GM21528 (cell line): ENCODE data around the gene NBPF3.

ENCODE experiments used
- ATAC-seq: cut with Tn5 transposase; IDR thresholded peaks from one replicate; pipeline ENCODE4 v1.9.1; 2021; ENCODE audit warnings: mild to moderate bottlenecking, moderate library complexity; ENCODE audit not compliant: unreplicated experiment, low FRiP score

NBPF3 gene

DNA sequence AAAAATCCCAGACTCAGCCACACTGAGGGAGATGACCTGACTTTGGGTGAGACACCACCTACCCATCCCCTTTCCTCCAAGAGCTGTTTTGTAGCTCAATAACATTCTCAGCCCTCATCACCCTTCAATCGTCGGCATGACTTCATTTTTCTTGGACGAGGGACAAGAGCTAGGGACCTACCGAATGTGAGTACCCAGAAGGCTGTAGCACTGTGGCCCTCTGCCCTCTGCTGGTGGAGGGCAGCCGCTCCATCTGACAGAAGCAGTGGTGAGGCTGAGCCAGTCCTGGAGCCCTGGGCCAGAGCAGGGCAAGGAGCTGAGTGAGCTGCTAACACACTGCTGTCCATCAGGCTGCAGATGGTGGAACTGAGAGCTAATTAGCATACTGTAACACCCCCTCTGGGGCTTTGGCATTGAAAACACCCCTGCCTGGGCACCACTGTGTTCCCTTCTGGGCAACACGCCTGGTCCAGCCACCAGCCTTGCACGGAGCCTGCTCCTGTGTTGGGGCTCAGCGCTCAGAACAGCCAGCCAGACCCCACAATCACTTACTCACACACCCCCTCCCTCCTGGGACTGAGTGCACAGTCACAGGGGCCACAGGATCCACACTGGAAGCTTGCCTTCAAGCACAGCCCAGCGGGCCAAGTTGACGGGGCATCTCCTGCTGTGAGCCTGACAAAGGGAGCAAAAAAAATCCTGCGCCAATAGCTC lies 51.0 kb downstream of the NBPF3 start:
- ATAC-seq, result no peak

DNA sequence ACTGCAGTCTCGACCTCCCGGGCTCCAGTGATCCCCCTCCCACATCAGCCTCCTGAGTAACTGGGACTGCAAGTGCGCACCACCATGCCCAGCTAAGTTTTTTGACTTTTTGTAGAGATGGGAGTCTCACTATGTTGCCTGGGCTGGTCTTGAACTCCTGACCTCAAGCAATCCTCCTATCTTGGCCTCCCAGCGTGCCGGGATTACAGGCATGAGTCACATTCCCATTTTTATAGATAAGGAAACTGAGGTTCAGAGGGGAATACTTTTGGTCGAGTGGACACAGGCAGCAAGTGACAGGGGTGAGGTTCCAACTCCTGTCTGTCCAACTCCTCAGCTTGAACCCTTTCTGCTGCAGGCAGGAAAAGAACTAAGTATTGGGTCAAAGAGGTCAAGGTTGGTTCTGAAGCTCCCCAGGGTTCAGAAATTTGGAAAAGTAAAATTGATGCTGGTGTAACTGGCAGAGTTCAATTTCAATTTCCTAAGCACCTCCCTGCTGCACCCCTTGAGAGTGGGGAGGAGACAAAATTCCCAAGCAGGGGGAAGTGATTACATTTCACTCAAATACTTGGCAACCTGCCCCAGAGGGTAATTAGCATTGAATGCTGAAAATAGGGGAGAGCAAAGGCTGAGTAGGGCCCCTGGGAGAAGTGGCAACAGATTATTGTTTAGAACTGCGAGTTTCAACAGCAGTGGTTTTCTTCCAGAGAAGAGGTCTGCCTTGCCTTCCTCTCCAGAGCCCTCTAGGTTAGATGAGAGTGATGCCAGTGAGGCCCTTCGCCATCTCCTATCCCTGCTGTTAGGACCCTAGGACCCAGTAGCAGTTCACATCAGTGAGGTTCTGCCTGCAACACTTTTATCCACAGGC lies 51.8 kb downstream of the NBPF3 start:
- ATAC-seq, result no peak

DNA sequence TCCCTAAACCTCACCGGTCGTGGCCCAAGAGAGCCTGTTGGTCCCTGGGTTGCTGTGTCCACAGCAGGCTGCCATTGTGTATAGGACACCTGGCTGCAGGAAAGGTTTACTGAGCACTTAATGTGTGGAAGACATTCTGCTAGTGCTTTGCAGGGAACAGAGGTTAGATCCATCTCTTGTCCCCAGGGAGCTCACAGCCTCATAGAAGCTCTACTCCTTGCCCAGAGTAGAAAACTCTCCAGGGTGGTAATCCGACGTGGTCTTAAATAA lies 52.4 kb downstream of the NBPF3 start:
- no peak for ATAC-seq

DNA sequence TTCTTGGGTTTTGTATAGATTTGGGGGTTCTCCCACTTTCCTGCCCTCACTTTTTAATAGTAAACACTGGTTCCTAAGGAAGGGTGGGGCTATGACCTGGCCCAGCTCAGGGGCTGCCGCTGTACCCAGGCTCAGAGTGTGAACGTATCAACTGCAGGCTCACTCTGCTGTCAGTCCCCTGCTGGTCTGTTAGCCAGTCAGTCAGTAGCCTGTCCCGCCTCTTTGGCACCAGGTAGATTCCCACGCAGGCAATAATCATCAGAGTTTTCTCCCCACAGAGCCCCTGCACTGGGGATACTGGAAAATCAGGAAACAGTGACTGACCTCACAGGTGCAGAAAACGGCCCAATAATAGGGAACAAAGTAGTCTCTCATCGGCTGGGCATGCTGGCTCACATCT lies 54.3 kb downstream of the NBPF3 start:
- no peak for ATAC-seq

DNA sequence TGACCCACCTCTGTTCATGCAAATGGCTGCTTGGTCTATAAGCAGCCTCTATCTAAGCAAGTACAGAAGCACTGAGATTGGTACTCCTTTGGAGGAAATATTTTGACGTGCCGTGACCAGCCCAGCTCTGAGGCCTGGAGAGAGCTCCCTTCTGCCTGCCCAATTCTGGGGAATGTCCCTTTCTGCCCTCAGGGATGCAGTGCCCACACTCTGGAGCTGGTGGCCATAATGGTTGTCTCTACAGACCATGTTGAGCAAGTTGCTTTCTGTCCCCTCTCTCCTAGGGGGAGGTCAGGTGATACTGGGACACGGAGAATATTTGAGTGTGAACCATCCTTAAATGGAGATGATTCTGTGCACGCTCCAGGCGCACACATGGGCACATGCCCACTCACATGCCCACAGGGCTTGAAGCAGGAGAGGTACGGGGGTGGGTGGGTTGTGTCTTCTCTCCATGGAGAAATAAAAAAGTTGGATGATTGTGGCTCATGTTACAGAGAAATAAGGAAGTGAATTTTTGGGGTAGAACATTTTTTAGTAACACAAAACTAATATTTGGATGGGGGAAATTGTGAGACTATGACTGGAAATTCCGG lies 55.4 kb downstream of the NBPF3 start:
- ATAC-seq, result no peak

DNA sequence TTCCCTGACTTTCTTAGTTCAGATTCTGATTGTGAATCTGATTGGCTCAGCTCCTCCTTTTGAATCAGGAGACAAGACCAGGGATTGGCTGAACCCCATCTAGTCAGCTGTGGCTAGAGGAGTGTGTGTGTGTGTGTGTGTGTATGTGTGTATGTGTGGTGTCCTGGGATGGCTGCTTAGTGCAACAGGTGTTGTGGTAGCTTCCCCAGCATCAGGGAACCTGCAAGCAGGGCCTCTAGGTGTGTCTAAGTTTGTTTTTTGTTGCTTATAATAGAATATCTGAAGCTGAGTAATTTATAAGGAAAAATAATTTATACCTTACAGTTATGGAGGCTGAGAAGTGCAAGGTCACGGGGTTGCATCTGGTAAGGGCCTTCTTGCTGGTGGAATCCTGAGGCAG lies 56.1 kb downstream of the NBPF3 start:
- ATAC-seq, result no peak

DNA sequence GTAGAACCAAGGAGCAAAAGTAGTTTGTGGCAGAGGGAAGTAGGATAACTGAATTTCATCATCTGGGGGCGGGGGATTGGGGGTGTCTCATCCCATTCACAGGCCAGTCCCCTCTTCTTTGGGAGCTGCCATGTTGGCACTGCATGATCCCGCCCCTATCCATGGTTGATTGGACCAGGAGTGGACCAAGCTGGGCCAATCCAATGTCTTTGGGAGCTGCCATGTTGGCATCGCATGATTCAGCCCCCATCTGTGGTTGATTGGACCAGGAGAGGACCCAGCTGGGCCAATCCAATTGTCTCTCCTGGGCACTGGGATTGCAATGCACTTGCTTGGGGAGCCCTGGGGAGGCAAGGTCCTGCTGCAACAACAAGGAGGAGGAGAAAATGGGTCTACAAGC lies 56.9 kb downstream of the NBPF3 start:
- no peak for ATAC-seq

DNA sequence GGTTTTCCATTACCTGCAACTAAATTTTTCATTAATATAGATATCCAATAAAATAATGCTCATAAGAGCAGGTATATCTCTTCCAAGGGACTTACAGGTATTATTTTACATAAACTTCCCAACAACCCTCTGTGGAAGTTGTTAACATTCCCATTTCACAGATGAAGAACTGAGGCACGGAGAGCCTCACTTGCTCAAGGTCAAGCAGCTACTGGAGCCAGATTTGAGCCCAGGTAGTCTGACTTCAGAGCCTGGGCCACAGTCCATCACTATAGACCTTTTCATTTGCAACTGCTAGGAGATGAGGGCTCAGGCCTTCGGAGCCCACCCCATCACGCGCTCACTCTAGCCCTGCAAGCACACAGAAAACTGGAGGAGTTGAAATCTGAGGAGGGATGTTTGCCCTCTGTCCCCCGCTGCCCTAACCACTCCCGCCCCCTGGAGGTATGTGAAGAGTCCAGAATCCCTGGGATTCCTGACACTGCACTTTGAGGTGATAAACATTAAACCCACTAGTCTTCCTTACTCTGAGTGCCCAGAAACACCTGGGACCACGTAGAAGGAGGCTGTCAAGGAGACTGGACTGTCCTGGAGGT lies 57.6 kb downstream of the NBPF3 start:
- no peak for ATAC-seq

DNA sequence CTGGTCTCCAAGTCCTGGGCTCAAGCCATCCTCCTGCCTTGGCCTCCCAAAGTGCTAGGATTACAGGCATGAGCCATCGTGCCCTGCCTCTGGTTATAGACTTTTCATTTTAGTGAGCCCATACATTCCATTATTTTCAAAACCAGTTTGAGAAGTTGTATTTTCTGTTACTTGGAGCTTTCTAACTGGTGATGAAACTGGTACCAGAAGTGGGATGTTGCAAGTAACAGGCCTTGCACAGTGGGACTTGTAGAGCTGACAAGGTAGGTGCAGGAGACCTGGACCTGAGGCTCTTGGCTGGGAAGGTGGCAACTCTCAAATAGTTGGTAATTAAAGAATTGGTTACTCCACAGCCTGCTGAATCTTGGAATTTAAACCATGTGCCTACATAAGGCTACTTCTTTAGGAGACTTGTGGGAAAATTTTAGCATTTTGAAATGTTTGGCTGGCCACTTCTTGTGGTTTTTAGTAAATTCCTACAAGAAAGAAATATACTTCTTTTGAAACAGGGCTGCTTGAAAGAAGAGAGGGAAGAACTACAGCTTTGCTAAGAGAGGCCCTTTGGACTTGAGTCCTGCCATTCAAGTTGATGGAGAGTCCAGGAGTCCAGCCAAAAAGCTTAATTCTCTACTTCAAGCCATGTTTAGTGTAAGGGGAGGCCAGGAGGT lies 59.5 kb downstream of the NBPF3 start:
- ATAC-seq, result no peak

DNA sequence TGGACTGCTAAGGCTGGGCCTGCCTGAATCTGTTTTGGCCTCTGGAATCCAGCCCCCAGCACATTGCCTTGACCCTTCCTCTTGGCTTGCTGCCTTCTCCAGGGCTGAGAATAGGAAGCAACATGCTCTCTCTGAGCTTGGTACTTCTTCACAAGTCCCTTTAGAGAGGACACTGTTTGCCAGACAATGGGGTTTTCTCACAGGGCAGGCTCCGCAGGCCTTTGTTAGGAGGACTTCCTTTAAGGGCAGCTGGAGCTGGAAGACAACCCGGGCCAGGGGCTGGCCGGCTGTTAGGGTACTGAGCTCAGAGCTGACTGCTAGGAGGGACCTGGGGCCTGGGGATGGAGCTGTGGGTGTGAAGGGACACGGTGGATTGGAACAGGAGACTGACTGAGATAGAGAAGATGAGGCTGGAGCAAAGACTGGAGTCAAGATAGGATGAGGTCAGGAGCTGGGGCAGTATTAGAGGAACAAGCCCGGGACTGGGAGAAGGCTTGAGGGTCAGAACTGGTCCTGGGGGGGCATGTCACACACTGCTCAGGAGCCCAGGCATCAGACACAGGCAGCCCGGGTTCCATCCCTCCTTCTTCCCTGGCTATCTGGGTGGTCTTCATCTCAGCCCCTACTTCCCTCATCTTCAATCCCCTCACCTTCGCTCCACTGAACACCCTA lies 63.9 kb downstream of the NBPF3 start:
- ATAC-seq, result no peak

DNA sequence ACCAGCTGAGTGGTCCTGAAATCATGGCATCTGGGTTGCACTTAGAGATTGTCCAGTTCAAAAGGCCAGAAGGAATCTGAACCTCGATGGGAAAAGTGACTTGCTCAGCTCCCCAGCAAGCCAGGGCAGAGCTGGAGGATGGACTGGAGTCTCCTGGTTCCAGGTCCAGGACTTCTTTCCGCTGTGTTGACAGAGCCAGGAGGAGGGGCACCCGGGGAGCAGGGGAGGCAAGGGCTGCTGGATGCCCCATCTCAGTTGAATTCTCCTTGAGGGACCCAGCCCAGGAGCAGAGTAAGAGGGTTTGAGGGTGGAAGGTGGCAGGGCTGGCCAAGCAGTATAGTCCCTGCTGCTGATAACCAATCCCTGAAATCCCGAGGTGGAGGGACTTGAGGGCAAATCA lies 66.9 kb downstream of the NBPF3 start:
- no peak for ATAC-seq

DNA sequence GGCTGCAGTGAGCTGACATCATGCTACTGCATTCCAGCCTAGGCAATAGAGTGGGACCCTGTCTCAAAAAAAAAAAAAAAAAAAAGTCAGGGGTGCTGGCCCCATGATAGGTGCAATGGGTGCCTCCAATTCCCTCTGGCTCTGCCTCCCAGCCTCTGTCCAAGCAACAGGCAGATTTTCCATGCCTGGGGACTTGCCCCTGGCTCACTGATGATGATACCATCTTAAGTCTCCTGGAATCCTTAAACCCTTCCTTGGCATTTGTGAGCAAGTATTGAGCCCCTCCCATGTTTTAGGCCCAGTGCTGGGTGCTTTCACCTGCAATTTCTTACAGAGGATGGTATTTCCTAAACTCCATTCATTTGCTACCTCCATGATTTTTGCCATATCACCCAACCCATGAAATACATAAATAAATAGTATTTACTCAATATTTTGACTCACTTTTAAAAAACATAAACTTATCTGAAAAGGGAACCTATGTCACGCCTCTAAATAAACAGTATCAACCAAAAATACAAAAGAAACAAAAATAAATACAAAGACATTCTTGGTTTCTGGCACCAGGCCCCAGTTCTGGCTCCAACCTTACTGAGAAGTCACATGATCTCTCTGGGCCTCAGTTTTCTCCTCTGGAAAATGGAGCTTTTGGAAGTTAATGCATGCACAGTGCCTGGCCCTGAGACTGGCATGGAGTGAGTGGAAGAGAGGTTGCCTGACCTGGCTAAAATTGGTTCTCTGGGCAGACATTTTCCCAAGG lies 67.8 kb downstream of the NBPF3 start:
- ATAC-seq, result no peak

DNA sequence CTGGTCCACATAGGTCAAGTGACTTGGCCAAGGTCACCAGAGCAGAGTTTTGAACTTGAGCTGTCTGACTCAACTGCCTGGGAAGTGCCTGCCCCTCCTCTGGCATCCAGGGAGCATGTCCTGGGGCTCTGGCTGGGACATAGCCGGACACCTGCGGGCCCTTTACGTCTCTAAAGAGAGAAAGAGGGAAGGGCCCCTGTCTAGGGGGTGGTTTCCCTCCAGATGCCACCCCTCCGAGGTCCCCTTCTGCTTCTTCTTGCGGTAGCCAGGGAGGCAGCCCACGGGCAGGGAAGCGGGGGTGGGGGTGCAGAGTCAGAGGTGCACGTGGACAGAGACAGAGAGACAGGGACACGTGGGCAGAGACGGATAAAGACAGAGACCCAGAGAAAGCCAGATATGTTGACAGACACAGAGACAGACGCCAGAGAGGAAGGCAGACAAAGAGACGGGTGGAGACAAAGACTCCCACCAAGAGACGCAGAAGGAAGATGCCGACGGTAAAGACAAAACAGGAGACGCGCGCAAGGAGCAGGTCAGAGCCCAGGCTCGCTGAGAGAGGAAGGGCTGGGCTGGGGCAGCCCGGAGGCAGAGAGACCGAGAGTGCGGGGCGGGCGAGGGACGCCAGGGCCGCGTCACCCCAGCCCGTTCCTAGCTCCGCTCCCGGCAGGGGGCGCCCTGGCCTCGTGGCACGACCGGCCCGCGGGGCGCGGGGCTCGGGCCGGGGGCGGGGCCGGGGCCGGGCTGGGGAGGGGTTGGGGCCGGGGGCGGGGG lies 68.8 kb downstream of the NBPF3 start:
- ATAC-seq, result no peak

DNA sequence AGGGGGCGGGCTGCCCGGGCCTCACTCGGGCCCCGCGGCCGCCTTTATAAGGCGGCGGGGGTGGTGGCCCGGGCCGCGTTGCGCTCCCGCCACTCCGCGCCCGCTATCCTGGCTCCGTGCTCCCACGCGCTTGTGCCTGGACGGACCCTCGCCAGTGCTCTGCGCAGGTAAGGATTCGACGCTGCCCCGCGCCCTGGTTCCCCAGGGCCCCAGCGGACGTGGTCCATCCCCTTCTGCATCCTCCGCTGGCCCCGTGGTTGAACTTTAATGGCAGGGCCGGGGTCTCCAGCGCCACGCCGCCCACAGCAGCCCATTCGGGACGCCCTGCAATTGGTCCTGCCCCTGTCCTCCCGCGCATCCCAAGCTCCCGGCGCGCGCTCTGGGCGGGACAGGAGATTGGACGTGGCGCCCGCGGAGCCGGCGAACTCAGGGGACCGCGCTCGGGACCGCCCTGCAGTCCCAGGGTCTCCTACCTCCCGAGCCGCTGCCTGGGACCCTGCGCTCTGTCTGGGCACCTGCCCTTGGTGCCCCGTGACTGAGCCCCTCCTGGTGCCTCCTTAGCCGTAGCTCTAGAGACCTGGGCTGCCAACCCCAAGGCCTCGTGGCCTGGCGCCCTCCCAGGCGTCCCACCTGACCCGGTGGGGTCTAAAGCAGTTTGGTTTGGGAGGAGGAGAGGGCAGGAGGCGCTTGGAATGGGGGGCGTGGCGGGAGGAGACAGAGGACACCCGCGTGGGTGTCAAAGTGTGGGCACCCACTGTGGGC lies 69.6 kb downstream of the NBPF3 start, which contains the start of gene ALPL:
Gene ALPL (plus strand): TSS at position 73 of the 762 bp plus-strand sequence. CDS start 44,659 bp downstream, outside the sequence.
- no peak for ATAC-seq

DNA sequence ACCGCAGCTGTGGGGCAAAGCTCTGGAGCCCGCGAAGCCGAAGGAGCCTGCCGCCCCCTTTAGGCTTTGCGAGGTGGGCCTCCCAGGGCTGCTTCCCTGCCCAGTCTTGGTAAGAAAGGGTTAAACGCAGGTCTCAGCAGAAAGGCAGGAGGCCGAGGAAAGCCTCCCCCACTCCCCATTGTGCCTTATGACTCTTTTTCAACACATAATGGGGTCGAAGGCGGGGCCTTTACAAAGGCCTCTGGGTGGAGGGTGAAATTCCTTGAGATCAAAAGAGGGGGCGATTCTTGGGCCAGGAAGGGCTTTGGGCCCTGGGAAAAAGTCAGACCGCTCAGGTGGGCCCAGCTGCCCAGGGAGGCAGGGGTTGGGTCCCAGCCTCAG lies 70.2 kb downstream of the NBPF3 start:
- ATAC-seq, result no peak

DNA sequence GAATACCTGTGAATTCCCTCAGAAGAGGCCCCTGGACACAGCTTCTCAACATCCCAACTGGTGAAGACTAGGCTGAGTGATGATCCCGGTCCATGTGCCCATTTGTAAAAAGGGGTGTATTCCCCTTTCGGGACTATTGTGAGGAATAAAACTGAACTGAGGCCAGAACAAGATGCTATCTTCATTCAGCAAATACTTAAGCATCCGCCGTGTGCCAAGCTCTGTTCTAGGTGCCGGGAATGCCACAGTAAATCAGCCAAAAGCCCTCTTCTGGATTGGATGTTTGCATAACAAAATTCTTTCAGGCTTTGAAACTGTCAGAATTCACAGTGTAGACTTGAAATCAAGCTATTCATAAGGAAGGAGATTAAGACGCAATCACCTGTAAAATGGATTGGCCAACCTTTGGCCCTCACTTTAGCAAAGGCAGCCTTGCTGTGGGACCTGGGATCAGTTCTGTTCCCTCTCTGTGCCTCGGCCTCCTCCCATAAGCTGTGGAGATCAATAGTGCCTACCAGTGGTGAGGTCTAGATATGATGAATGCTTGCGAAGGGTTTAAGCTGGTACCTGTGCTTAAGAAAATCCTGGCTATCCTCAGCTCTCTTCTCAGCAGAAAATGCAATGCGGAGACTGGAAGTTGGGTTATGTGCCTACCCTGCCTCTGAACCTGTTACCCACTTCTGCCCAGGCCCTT lies 71.1 kb downstream of the NBPF3 start:
- ATAC-seq, result no peak
